GM18505 (cell line): Measurements from ENCODE around the gene ZAR1L.

Experiments
- ATAC-seq: cut with Tn5 transposase; IDR thresholded peaks from one replicate; pipeline ENCODE4 v1.9.1; 2021; ENCODE audit not compliant: unreplicated experiment
- POLR2A ChIP-seq: IDR thresholded peaks from 4 replicates; pipeline ENCODE4 v1.6.1; 2011; ENCODE audit warnings: borderline replicate concordance; ENCODE audit not compliant: insufficient read depth, insufficient read length; ENCODE audit errors: extremely low read depth

Gene ZAR1L

GRCh38 chr13:32282096-32282711 is 33.0 kb downstream of the ZAR1L start:
- no peak for TF ChIP-seq POLR2A
- ATAC-seq: no peak

- no peak for TF ChIP-seq POLR2A
Observed at GRCh38 chr13:32281096-32281495, 34.1 kb downstream of the ZAR1L start.

GRCh38 chr13:32278426-32278825 is 36.7 kb downstream of the ZAR1L start:
- TF ChIP-seq POLR2A: no peak
- no peak for ATAC-seq

More at GRCh38 chr13:32281096-32281495, 34.1 kb downstream of the ZAR1L start:
- no peak for ATAC-seq

- no peak for ATAC-seq
Observed at GRCh38 chr13:32277839-32278238, 37.3 kb downstream of the ZAR1L start.

GRCh38 chr13:32272021-32272683 is 43.0 kb downstream of the ZAR1L start:
- TF ChIP-seq POLR2A: no peak
- no peak for ATAC-seq

More at GRCh38 chr13:32277839-32278238, 37.3 kb downstream of the ZAR1L start:
- no peak for TF ChIP-seq POLR2A

GRCh38 chr13:32267836-32268439 is 47.2 kb downstream of the ZAR1L start:
- ATAC-seq: peak; percentile 86
- no peak for TF ChIP-seq POLR2A

GRCh38 chr13:32266130-32266529 is 49.0 kb downstream of the ZAR1L start:
- no peak for TF ChIP-seq POLR2A
- no peak for ATAC-seq

GRCh38 chr13:32265726-32266125 is 49.4 kb downstream of the ZAR1L start:
- no peak for ATAC-seq
- TF ChIP-seq POLR2A: no peak

- no peak for TF ChIP-seq POLR2A
- ATAC-seq: no peak
Observed at GRCh38 chr13:32264407-32264806, 50.8 kb downstream of the ZAR1L start.

- ATAC-seq: no peak
- no peak for TF ChIP-seq POLR2A
Observed at GRCh38 chr13:32262619-32263018, 52.5 kb downstream of the ZAR1L start.

- ATAC-seq: no peak
- TF ChIP-seq POLR2A: no peak
Observed at GRCh38 chr13:32262165-32262564, 53.0 kb downstream of the ZAR1L start.

- TF ChIP-seq POLR2A: no peak
- ATAC-seq: no peak
Observed at GRCh38 chr13:32261567-32261966, 53.6 kb downstream of the ZAR1L start.

GRCh38 chr13:32259116-32259515 is 56.0 kb downstream of the ZAR1L start:
- ATAC-seq: no peak
- no peak for TF ChIP-seq POLR2A

- no peak for ATAC-seq
- TF ChIP-seq POLR2A: no peak
Observed at GRCh38 chr13:32257649-32258048, 57.5 kb downstream of the ZAR1L start.
